Right lobe of liver (tissue), 6 donors: Measurements from ENCODE around the gene HOXA11. TPM values are rescaled to one million over a fixed set of nuclear protein-coding genes. Genes with fewer than 3 reads are reported as not detected.

Experiments
- ATAC-seq, 4 donors: fragments of 200-7000 bp; cut with Tn5 transposase; one replicate each; pipeline ENCODE4 v1.9.1; 2020; ENCODE audit warnings: mild to moderate bottlenecking in 4 of 4, moderate library complexity in 4 of 4
- DNase-seq, 3 donors: peaks; one replicate each; pipeline ENCODE4 v3.0.0-alpha.2; 2020
- H3K27ac ChIP-seq, 3 donors: fragments of 200-600 bp; one replicate each; pipeline ENCODE4 v1.8.0; 2022
- H3K27me3 ChIP-seq, 2 donors: fragments of 200-600 bp; one replicate each; pipeline ENCODE4 v1.8.0; 2022
- H3K36me3 ChIP-seq, 4 donors: fragments of 200-600 bp; sonication (generic) in 1 of 4; one replicate each; pipeline versions ENCODE4 v1.5.1 to v1.8.0; 2017 to 2022; ENCODE audit warnings: control low read depth in 1 of 4
- H3K4me1 ChIP-seq, 4 donors: fragments of 200-600 bp; sonication (generic) in 1 of 4; one replicate each; pipeline versions ENCODE4 v1.5.1 to v1.8.0; 2017 to 2022; ENCODE audit warnings: control low read depth in 1 of 4
- H3K4me3 ChIP-seq, 3 donors: fragments of 200-600 bp; one replicate each; pipeline ENCODE4 v1.8.0; 2022
- H3K9me3 ChIP-seq, 4 donors: fragments of 200-600 bp; sonication (generic) in 1 of 4; one replicate each; pipeline versions ENCODE4 v1.5.1 to v1.8.0; 2017 to 2022; ENCODE audit warnings: control low read depth in 1 of 4
- CTCF ChIP-seq, 4 donors: fragments of 200-600 bp in 3 of 4; fragments of 450-650 bp in 1 of 4; IDR thresholded peaks; one replicate each; pipeline versions ENCODE4 v1.5.1 to v1.8.0; 2016 to 2022; ENCODE audit warnings: antibody characterized with exemption in 4 of 4, mild to moderate bottlenecking in 2 of 4
- POLR2A ChIP-seq: fragments of 450-650 bp; IDR thresholded peaks from one replicate; pipeline ENCODE4 v1.6.1; 2017; ENCODE audit warnings: antibody characterized with exemption, mild to moderate bottlenecking
- WGBS: methylation state at CpG from one replicate; pipeline ENCODE4 v1.1.6; 2018; ENCODE audit warnings: low coverage, low lambda C conversion rate; ENCODE audit not compliant: insufficient coverage; ENCODE audit errors: missing lambda C conversion rate; 5-methylcytosine and 5-hydroxymethylcytosine counted together
- intact Hi-C, 2 donors: fragments of 100-400 bp; cut with DNase I; formaldehyde crosslinking; loops; one replicate each; pipeline versions ENCODE4 v1.11.2 to v1.14.1; 2022
- total RNA-seq, 6 experiments: library from RNA; depleted of rRNA in 2 of 6; stranded (reverse); fragments of >200 nt in 2 of 6; fragmentation: NEBNext Ultra II Directional in 3 of 6; extraction: Animal tissue kit (Norgen Biotek cat#: 25700) in 3 of 6; gene quantifications; one replicate each; pipeline versions ENCODE4 v1.1.0 to v1.2.4, GENCODE V29; 2016 to 2023
- donor health status: DM: no; HTN: yes; CAD: no.
- donor health status: DM: no; HTN: no; CAD: no.
- donor health status: DM: no; HTN: no; CAD: no.
- donor health status: DM: no; HTN: yes; CAD: no.
- donor health status: DM: no; HTN: yes; CAD: no.

HOXA11 gene
- total RNA-seq, 6 experiments from 2014 or later: not detected

- Histone ChIP-seq H3K36me3 (no peaks in the 10 kb centered on the region), H3K9me3 (no peaks in the 10 kb centered on the region), H3K27me3 (peaks cover 59 to 90% of the 10 kb centered on the region in 2 donors), H3K4me1 (peaks cover 0 to 9% (median 0%) of the 10 kb centered on the region in 4 donors), H3K4me3 (no peak overlapping the region), H3K27ac (no peak overlapping the region)
- no peak for TF ChIP-seq CTCF (IDR thresholded peaks at IDR 0.05)
- TF ChIP-seq POLR2A: no peak
- WGBS: 54% methylated on average over 6 of the region's 6 CpGs
- intact Hi-C loops: no loop called here
- ATAC-seq: no peak
- DNase-seq: no peak
These were observed 6.7 kb downstream of the HOXA11 start for GRCh38 chr7:27178366-27178765.

GRCh38 chr7:27177795-27178320 is 7.2 kb downstream of the HOXA11 start:
- 65% methylated on average over 5 of the region's 5 CpGs for WGBS
- H3K9me3 ChIP-seq: no peaks in the 10 kb centered on the region
- DNase-seq (no peak), ATAC-seq (no peak)
- H3K36me3 ChIP-seq: no peaks in the 10 kb centered on the region
- peaks cover 54 to 90% of the 10 kb centered on the region in 2 donors for H3K27me3 ChIP-seq
- intact Hi-C loops: no loop called here
- H3K4me3 ChIP-seq: no peak overlapping the region
- no peak overlapping the region for H3K27ac ChIP-seq
- H3K4me1 ChIP-seq: peaks cover 0 to 14% (median 0%) of the 10 kb centered on the region in 4 donors
- TF ChIP-seq CTCF (IDR thresholded peaks at IDR 0.05) (no peak), POLR2A (no peak)

GRCh38 chr7:27176962-27177794 is 7.9 kb downstream of the HOXA11 start:
- intact Hi-C loops: no loop called here
- DNase-seq: peak in 1 of 3 donors; percentile 39
- no peak for ATAC-seq
- no peaks in the 10 kb centered on the region for H3K36me3 ChIP-seq
- 51% methylated on average over 14 of the region's 22 CpGs for WGBS
- peaks cover 50 to 91% of the 10 kb centered on the region in 2 donors for H3K27me3 ChIP-seq
- H3K27ac ChIP-seq: no peak overlapping the region
- peaks cover 0 to 14% (median 0%) of the 10 kb centered on the region in 4 donors for H3K4me1 ChIP-seq
- H3K9me3 ChIP-seq: no peaks in the 10 kb centered on the region
- TF ChIP-seq POLR2A (no peak), CTCF (IDR thresholded peaks at IDR 0.05) (no peak)
- no peak overlapping the region for H3K4me3 ChIP-seq

- no peak for DNase-seq
These were observed 8.5 kb downstream of the HOXA11 start for GRCh38 chr7:27176524-27176845.

More at GRCh38 chr7:27176524-27176845, 8.5 kb downstream of the HOXA11 start:
- ATAC-seq: no peak
- no peaks in the 10 kb centered on the region for H3K36me3 ChIP-seq
- no peak overlapping the region for H3K4me3 ChIP-seq
- H3K9me3 ChIP-seq: no peaks in the 10 kb centered on the region
- no peak overlapping the region for H3K27ac ChIP-seq
- WGBS: 39% methylated on average over 3 of the region's 3 CpGs
- intact Hi-C loops: no loop called here
- peaks cover 0 to 14% (median 0%) of the 10 kb centered on the region in 4 donors for H3K4me1 ChIP-seq
- peaks cover 54 to 93% of the 10 kb centered on the region in 2 donors for H3K27me3 ChIP-seq
- TF ChIP-seq POLR2A: no peak
- TF ChIP-seq CTCF (IDR thresholded peaks at IDR 0.05): no peak
